ENCODE data around the gene ACSS1. TPM values are rescaled to one million over a fixed set of nuclear protein-coding genes. Genes with fewer than 3 reads are reported as not detected.

ACSS1 gene
- total and polyA plus RNA-seq, 2 of the 8 experiments (the other 6 are each of a cell fraction or from before 2014, with no cell fraction given), result 2.6 to 3.4 TPM

DNA sequence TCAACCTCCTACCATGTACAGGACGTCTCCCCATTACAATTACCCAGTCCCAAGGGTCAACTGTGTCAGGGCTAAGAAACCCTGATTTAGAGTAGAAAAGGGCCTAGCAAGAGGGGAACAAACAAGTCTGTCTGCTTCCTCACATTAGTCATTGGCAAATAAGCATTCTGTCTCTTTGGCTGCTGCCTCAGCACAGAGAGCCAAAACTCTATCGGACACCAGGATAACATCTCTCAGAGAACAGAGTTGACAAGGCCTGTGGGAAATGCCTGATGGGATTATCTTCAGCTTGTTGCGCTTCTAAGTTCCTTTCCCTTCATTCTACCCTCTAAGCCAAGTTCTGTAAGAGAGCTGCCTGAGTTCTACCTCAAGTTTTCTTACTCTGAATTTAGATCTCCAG is 43.0 kb upstream of the ACSS1 start (continued):
- TF ChIP-seq HDAC6 (IDR thresholded peaks at IDR 0.05; ENCODE audit: low read depth, low read length) (no peak), SP2 (IDR thresholded peaks at IDR 0.05; ENCODE audit: low read length) (no peak), SAP30 (IDR thresholded peaks at IDR 0.05; ENCODE audit: insufficient read depth, insufficient replicate concordance, low read length) (no peak), BACH1 (IDR thresholded peaks at IDR 0.05; ENCODE audit: low read length) (no peak)
